ENCODE results near the gene CD93. TPM values are rescaled to one million over a fixed set of nuclear protein-coding genes. Genes with fewer than 3 reads are reported as not detected.

Gene CD93
- total and polyA plus RNA-seq, 2 of the 8 experiments (the other 6 are each of a cell fraction or from before 2014, with no cell fraction given) = under 0.01 to 0.07 TPM

GRCh38 chr20:23096097-23096496 is 10.0 kb upstream of the CD93 start:
- no peak for DNase-seq (ENCODE audit: low read depth in 1 of 2, low spot score in 2 of 2)
- Histone ChIP-seq H4K20me1 (replicated peaks in 1 of 2; ENCODE audit: control insufficient read depth in 1 of 2, insufficient read depth in 2 of 2, low read length in 2 of 2) (no peaks in the 10 kb centered on the region), H3K4me1 (replicated peaks in 1 of 4; ENCODE audit: control insufficient read depth in 3 of 4, insufficient read depth in 4 of 4, low read length in 3 of 4) (peaks cover 0 to 4% (median 2%) of the 10 kb centered on the region in 4 experiments; a peak in 3 of 7 replicates), H2AK5ac (ENCODE audit: low read depth, low read length) (no peak overlapping the region), H3K23ac (ENCODE audit: insufficient read length) (no peak overlapping the region), H3K79me1 (ENCODE audit: low read depth, low read length) (no peaks in the 10 kb centered on the region), H3K9ac (replicated peaks in 1 of 4; ENCODE audit: extremely low read depth in 1 of 4, low read depth in 3 of 4, low read length in 3 of 4) (no peak overlapping the region), H3K36me3 (ENCODE audit: control insufficient read depth in 2 of 4, insufficient read depth in 4 of 4, low read length in 3 of 4) (no peaks in the 10 kb centered on the region), H2BK15ac (ENCODE audit: low read length) (no peak overlapping the region), H4K8ac (ENCODE audit: extremely low read depth, insufficient read depth, low read length) (no peak overlapping the region), H3K23me2 (ENCODE audit: low read depth, low read length) (no peaks in the 10 kb centered on the region), H3K4ac (replicated peaks; ENCODE audit: insufficient read length, low read depth, low read length) (no peak overlapping the region), H3K4me2 (ENCODE audit: insufficient read depth in 1 of 2, low read depth in 2 of 2, low read length in 2 of 2) (no peak overlapping the region), H3K79me2 (ENCODE audit: control insufficient read depth in 1 of 2, insufficient read depth in 2 of 2, low read length in 2 of 2) (no peaks in the 10 kb centered on the region), H4K91ac (replicated peaks; ENCODE audit: insufficient read length, low read length) (no peak overlapping the region), H3K56ac (replicated peaks; ENCODE audit: insufficient read length, low read depth, low read length) (no peak overlapping the region), H3K18ac (ENCODE audit: extremely low read depth, low read length) (no peak overlapping the region), H3K14ac (ENCODE audit: insufficient read length) (no peak overlapping the region), H3K27me3 (replicated peaks in 1 of 4; ENCODE audit: control insufficient read depth in 3 of 4, extremely low read depth in 1 of 4, insufficient read depth in 3 of 4, low read length in 3 of 4) (no peaks in the 10 kb centered on the region), H2AFZ (ENCODE audit: low read length) (no peak overlapping the region), H3K27ac (ENCODE audit: low read depth, low read length) (no peak overlapping the region), H3K9me3 (ENCODE audit: insufficient read depth in 2 of 2, low read depth in 1 of 2, low read length in 1 of 2) (no peaks in the 10 kb centered on the region), H2BK20ac (ENCODE audit: low read length) (no peak overlapping the region), H4K5ac (ENCODE audit: insufficient read length, low read depth, low read length) (no peak overlapping the region), H3K4me3 (ENCODE audit: extremely low read depth in 1 of 4, insufficient read depth in 2 of 4, low read depth in 3 of 4, low read length in 4 of 4) (no peak overlapping the region), H2BK5ac (ENCODE audit: low read depth, low read length) (no peak overlapping the region), H2BK120ac (replicated peaks; ENCODE audit: low read depth, low read length) (no peak overlapping the region), H2BK12ac (ENCODE audit: low read depth, low read length) (no peak overlapping the region)
- POLR2A ChIA-PET (ENCODE audit: partially characterized antibody) = no interaction called here
- 87% methylated on average over 3 of the region's 3 CpGs; no CpG with 5 or more reads in 1 of the 2 experiments for WGBS, 2 experiments (ENCODE audit: extremely low coverage in 1 of 2, insufficient coverage in 1 of 2, insufficient read length in 1 of 2, insufficient replicate concordance in 2 of 2, low coverage in 1 of 2, low lambda C conversion rate in 2 of 2, missing lambda C conversion rate in 1 of 2)
- CTCF ChIA-PET (ENCODE audit: partially characterized antibody) = interaction anchor here (0.6 to 3.1 kb wide), 8 partner anchors 10 to 960 kb away, joined by 3 to 15 read pairs (median 4); partner anchors contain the start of gene CD93
- no peak for FAIRE-seq
- no peak for TF ChIP-seq KDM4A (IDR thresholded peaks at IDR 0.05; ENCODE audit: low read depth, low read length, severe bottlenecking)
- no peak for TF ChIP-seq NRF1 (IDR thresholded peaks at IDR 0.05; ENCODE audit: low read depth, low read length)
- no peak for TF ChIP-seq CEBPB (IDR thresholded peaks at IDR 0.05; ENCODE audit: low read depth, low read length)
- TF ChIP-seq CREB1 (IDR thresholded peaks at IDR 0.05) = no peak
- TF ChIP-seq, protein P1, sequence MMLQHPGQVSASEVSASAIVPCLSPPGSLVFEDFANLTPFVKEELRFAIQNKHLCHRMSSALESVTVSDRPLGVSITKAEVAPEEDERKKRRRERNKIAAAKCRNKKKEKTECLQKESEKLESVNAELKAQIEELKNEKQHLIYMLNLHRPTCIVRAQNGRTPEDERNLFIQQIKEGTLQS (IDR thresholded peaks at IDR 0.05; ENCODE audit: insufficient read depth, low read depth, low read length) = no peak
- no peak for TF ChIP-seq KDM5A (IDR thresholded peaks at IDR 0.05; ENCODE audit: low read length)
- no peak for TF ChIP-seq RFX5 (IDR thresholded peaks at IDR 0.05; ENCODE audit: borderline replicate concordance, low read depth, low read length)
- no peak for TF ChIP-seq POU5F1 (IDR thresholded peaks at IDR 0.05; ENCODE audit: low read depth, low read length)
- TF ChIP-seq SIN3A (conservative IDR thresholded peaks at IDR 0.05 in 1 of 2, IDR thresholded peaks at IDR 0.05 in 1 of 2; ENCODE audit: low read depth in 1 of 2, low read length in 2 of 2) = no peak
- TF ChIP-seq BRCA1 (IDR thresholded peaks at IDR 0.05; ENCODE audit: low read depth, low read length) = no peak

Data from H1 (cell line).